Liver (tissue), 9 donors: ENCODE results near the gene SNX1. TPM values are rescaled to one million over a fixed set of nuclear protein-coding genes. Genes with fewer than 3 reads are reported as not detected.
A peak's percentile ranks its signal among the peaks of the same experiment; 100 is the strongest.

Experiments
- DNase-seq: peaks from one replicate; pipeline ENCODE4 v3.0.0-alpha.2; 2017; ENCODE audit warnings: low spot score
- H3K27ac ChIP-seq, 2 donors: one replicate each; pipeline ENCODE4 v1.7.0; 2013; ENCODE audit warnings: inconsistent platforms in 2 of 2, low read length in 2 of 2, control low read depth in 1 of 2, low read depth in 1 of 2, mild to moderate bottlenecking in 1 of 2
- H3K27me3 ChIP-seq, 4 donors: one replicate each; pipeline versions ENCODE4 v1.6.1 to v1.7.0; 2013; ENCODE audit warnings: low read length in 3 of 4, inconsistent platforms in 1 of 4, mild to moderate bottlenecking in 1 of 4, moderate library complexity in 1 of 4; ENCODE audit not compliant: control insufficient read depth in 4 of 4, insufficient read depth in 4 of 4
- H3K36me3 ChIP-seq, 4 donors: one replicate each; pipeline versions ENCODE4 v1.6.1 to v1.7.0; 2013; ENCODE audit warnings: low read length in 3 of 4, mild to moderate bottlenecking in 3 of 4, low read depth in 1 of 4, moderate library complexity in 1 of 4; ENCODE audit not compliant: control insufficient read depth in 4 of 4, insufficient read depth in 3 of 4
- H3K4me1 ChIP-seq, 4 donors: one replicate each; pipeline versions ENCODE4 v1.6.1 to v1.7.0; 2013; ENCODE audit warnings: low read length in 3 of 4, mild to moderate bottlenecking in 3 of 4, moderate library complexity in 1 of 4; ENCODE audit not compliant: control insufficient read depth in 4 of 4, insufficient read depth in 4 of 4
- H3K4me3 ChIP-seq, 3 donors: one replicate each; pipeline versions ENCODE4 v1.6.1 to v1.7.0; 2013; ENCODE audit warnings: low read length in 3 of 3, control low read depth in 1 of 3, low read depth in 1 of 3, mild to moderate bottlenecking in 1 of 3
- H3K9ac ChIP-seq, 2 donors: one replicate each; pipeline ENCODE4 v1.7.0; 2013; ENCODE audit warnings: low read length in 2 of 2, mild to moderate bottlenecking in 2 of 2, moderate library complexity in 2 of 2, control low read depth in 1 of 2, low read depth in 1 of 2
- H3K9me3 ChIP-seq, 4 donors: one replicate each; pipeline versions ENCODE4 v1.6.1 to v1.7.0; 2013; ENCODE audit warnings: low read length in 3 of 4; ENCODE audit not compliant: control insufficient read depth in 4 of 4
- EGR1 ChIP-seq, 2 donors: IDR thresholded peaks; 2 replicates each; pipeline ENCODE4 v1.6.1; 2016 to 2018; ENCODE audit warnings: antibody characterized with exemption in 2 of 2, low read depth in 2 of 2
- FOXA1 ChIP-seq: IDR thresholded peaks from 2 replicates; pipeline ENCODE4 v1.6.1; 2016; ENCODE audit warnings: antibody characterized with exemption
- FOXA2 ChIP-seq: IDR thresholded peaks from 2 replicates; pipeline ENCODE4 v1.6.1; 2016; ENCODE audit warnings: antibody characterized with exemption
- GABPA ChIP-seq, 2 donors: IDR thresholded peaks in 1 of 2; conservative IDR thresholded peaks in 1 of 2; 2 replicates each; pipeline ENCODE4 v1.6.1; 2016; ENCODE audit warnings: antibody characterized with exemption in 2 of 2, mild to moderate bottlenecking in 1 of 2, moderate library complexity in 1 of 2
- HNF4A ChIP-seq, 2 donors: conservative IDR thresholded peaks; 2 replicates each; pipeline ENCODE4 v1.6.1; 2016; ENCODE audit warnings: antibody characterized with exemption in 2 of 2, mild to moderate bottlenecking in 2 of 2
- HNF4G ChIP-seq: IDR thresholded peaks from 2 replicates; pipeline ENCODE4 v1.6.1; 2016; ENCODE audit warnings: antibody characterized with exemption
- JUND ChIP-seq, 2 donors: IDR thresholded peaks; 2 replicates each; pipeline ENCODE4 v1.6.1; 2016; ENCODE audit warnings: antibody characterized with exemption in 2 of 2
- NR2F2 ChIP-seq: IDR thresholded peaks from 2 replicates; pipeline ENCODE4 v1.6.1; 2016; ENCODE audit warnings: antibody characterized with exemption
- RAD21 ChIP-seq, 2 donors: IDR thresholded peaks; 2 replicates each; pipeline ENCODE4 v1.6.1; 2016; ENCODE audit warnings: antibody characterized with exemption in 2 of 2, mild to moderate bottlenecking in 2 of 2
- RXRA ChIP-seq, 2 donors: IDR thresholded peaks; 2 replicates each; pipeline ENCODE4 v1.6.1; 2017 to 2018; ENCODE audit warnings: antibody characterized with exemption in 2 of 2, mild to moderate bottlenecking in 1 of 2
- SP1 ChIP-seq: IDR thresholded peaks from 2 replicates; pipeline ENCODE4 v1.6.1; 2018; ENCODE audit warnings: antibody characterized with exemption, mild to moderate bottlenecking
- TAF1 ChIP-seq: conservative IDR thresholded peaks from 2 replicates; pipeline ENCODE4 v1.6.1; 2016; ENCODE audit warnings: antibody characterized with exemption, mild to moderate bottlenecking
- YY1 ChIP-seq: IDR thresholded peaks from 2 replicates; pipeline ENCODE4 v1.6.1; 2016; ENCODE audit warnings: antibody characterized with exemption, mild to moderate bottlenecking
- WGBS: extraction: QIAGEN DNeasy Blood & Tissue Kit; methylation state at CpG from one replicate; pipeline ENCODE4 v1.1.7; 2013; 5-methylcytosine and 5-hydroxymethylcytosine counted together
- polyA plus RNA-seq, 2 donors: library from polyadenylated mRNA; stranded (reverse) in 1 of 2; unstranded in 1 of 2; fragments of 200-250 nt in 1 of 2; fragments of >200 nt in 1 of 2; fragmentation: Nextera tagmentation in 1 of 2; extraction: Ambion mirVana in 1 of 2; gene quantifications; one replicate each; pipeline versions ENCODE4 v1.2.1 to v1.2.3, GENCODE V29; 2013 to 2015
- total RNA-seq, 2 donors: library from RNA; depleted of rRNA; stranded (reverse); fragments of >200 nt; gene quantifications; one replicate each; pipeline ENCODE4 v1.2.3, GENCODE V29; 2014
- TF ChIP-seq, protein P1 (sequence below): fragments of 150-350 bp; IDR thresholded peaks from 2 replicates; pipeline ENCODE4 v1.5.1; 2017; ENCODE audit warnings: improper control_type of control experiment, low read depth, low read length; ENCODE audit not compliant: missing input control
- TF ChIP-seq, protein P2 (sequence below): IDR thresholded peaks from 2 replicates; pipeline ENCODE4 v1.6.1; 2016; ENCODE audit warnings: antibody characterized with exemption
- TF ChIP-seq, protein P3 (sequence below): IDR thresholded peaks from 2 replicates; pipeline ENCODE4 v1.6.1; 2016; ENCODE audit warnings: antibody characterized with exemption
- TF ChIP-seq, protein P4 (sequence below): IDR thresholded peaks from 2 replicates; pipeline ENCODE4 v1.6.1; 2016; ENCODE audit warnings: antibody characterized with exemption, mild to moderate bottlenecking
- TF ChIP-seq, protein P5 (sequence below): IDR thresholded peaks from 2 replicates; pipeline ENCODE4 v1.6.1; 2016; ENCODE audit warnings: antibody characterized with exemption
- donor health status: healthy.
- donor health status: healthy.
- donor health status: healthy.
- donor health status: healthy.
- donor health status: healthy.

SNX1 gene
- total and polyA plus RNA-seq, 4 donors = 40.0 to 67.4 (median 45.0) TPM

DNA sequence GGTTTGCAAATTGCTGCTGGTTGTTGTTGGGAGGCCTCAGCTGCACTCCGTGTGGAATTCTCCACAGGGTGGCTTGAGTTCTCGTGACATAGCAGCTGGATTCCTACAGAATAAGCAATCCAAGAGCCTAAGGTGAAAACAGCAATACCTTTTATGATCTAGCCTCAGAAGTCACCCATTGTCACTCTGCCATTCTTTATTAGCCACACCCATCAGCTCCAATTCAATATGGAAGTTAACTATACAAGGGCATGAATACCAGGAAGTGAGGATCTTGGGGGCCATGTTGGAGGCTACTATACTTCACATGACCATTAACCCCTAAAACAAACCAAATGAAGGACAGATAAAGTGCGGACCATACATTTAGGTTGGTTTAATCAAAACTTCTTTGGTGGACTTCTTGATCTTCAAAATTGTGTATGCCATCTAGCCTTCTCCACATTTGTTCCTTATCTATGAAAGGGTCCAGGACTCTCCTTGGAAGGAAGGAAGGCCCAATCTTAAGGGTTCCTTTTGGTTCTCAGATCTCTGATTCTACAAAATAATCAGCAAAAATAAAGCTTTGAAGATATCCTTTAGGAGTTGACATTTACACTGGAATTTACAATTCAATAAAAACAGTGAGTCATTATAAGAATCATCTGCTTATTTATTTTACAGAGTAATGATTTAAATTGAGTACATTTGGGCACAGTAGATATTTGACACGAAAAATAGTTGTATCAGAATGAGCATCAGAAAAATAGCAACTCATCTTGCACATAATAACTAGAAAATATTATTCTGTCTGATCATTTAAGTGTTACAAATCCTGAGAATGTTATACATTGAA is 23.6 kb upstream of the SNX1 start:
- no peak overlapping the region for H3K9ac ChIP-seq
- peaks cover 17 to 67% (median 52%) of the 10 kb centered on the region in 4 donors for H3K4me1 ChIP-seq
- no peak for DNase-seq
- no peaks in the 10 kb centered on the region for H3K9me3 ChIP-seq
- peak overlapping the region; percentile 77 to 81 for H3K27ac ChIP-seq
- 78% methylated on average over 4 of the region's 4 CpGs for WGBS
- no peak overlapping the region for H3K4me3 ChIP-seq
- H3K27me3 ChIP-seq = no peaks in the 10 kb centered on the region
- peaks cover 0 to 9% (median 0%) of the 10 kb centered on the region in 4 donors for H3K36me3 ChIP-seq
- TF ChIP-seq, protein P1, sequence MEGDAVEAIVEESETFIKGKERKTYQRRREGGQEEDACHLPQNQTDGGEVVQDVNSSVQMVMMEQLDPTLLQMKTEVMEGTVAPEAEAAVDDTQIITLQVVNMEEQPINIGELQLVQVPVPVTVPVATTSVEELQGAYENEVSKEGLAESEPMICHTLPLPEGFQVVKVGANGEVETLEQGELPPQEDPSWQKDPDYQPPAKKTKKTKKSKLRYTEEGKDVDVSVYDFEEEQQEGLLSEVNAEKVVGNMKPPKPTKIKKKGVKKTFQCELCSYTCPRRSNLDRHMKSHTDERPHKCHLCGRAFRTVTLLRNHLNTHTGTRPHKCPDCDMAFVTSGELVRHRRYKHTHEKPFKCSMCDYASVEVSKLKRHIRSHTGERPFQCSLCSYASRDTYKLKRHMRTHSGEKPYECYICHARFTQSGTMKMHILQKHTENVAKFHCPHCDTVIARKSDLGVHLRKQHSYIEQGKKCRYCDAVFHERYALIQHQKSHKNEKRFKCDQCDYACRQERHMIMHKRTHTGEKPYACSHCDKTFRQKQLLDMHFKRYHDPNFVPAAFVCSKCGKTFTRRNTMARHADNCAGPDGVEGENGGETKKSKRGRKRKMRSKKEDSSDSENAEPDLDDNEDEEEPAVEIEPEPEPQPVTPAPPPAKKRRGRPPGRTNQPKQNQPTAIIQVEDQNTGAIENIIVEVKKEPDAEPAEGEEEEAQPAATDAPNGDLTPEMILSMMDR = no peak
- no peak for TF ChIP-seq TAF1
- TF ChIP-seq FOXA1 = no peak

DNA sequence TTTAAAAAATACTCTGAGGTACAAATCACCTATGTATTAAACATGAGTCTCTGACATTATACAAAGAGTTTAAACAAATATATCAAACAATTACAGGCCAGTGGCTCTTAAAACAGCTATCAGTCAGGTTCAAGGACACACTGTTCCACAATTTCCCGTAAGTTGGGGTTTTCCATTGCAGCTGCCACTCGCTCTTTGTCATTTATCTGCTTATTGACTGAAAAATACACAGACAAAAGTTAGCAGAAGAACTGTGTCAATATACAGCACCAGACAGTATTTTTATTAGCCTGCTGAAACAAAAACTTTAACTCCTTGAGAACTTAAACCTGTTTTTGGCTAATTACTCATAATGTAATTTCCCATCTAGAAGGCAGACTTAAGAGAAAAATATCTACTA is 23.0 kb upstream of the SNX1 start:
- WGBS = 33% methylated on average over 2 of the region's 2 CpGs
- H3K27me3 ChIP-seq = no peaks in the 10 kb centered on the region
- H3K4me3 ChIP-seq = no peak overlapping the region
- peak; percentile 97 to 98 for TF ChIP-seq RXRA (IDR thresholded peaks at IDR 0.05)
- TF ChIP-seq, protein P2, sequence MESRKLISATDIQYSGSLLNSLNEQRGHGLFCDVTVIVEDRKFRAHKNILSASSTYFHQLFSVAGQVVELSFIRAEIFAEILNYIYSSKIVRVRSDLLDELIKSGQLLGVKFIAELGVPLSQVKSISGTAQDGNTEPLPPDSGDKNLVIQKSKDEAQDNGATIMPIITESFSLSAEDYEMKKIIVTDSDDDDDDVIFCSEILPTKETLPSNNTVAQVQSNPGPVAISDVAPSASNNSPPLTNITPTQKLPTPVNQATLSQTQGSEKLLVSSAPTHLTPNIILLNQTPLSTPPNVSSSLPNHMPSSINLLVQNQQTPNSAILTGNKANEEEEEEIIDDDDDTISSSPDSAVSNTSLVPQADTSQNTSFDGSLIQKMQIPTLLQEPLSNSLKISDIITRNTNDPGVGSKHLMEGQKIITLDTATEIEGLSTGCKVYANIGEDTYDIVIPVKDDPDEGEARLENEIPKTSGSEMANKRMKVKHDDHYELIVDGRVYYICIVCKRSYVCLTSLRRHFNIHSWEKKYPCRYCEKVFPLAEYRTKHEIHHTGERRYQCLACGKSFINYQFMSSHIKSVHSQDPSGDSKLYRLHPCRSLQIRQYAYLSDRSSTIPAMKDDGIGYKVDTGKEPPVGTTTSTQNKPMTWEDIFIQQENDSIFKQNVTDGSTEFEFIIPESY = peak; percentile 94
- peak; percentile 91 for TF ChIP-seq HNF4A (conservative IDR thresholded peaks at IDR 0.05)
- peak; percentile 95 for TF ChIP-seq FOXA1
- TF ChIP-seq EGR1 (IDR thresholded peaks at IDR 0.05; ENCODE audit: low read depth in 2 of 2) = peak; percentile 88 to 92
- TF ChIP-seq JUND (IDR thresholded peaks at IDR 0.05) = peak; percentile 78 to 95
- peak; percentile 82 for TF ChIP-seq NR2F2
- TF ChIP-seq, protein P3, sequence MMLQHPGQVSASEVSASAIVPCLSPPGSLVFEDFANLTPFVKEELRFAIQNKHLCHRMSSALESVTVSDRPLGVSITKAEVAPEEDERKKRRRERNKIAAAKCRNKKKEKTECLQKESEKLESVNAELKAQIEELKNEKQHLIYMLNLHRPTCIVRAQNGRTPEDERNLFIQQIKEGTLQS = peak; percentile 79
- peak; percentile 70 for TF ChIP-seq YY1
- TF ChIP-seq RAD21 (IDR thresholded peaks at IDR 0.05) = peak; percentile 46 to 59
- peak; percentile 100 for TF ChIP-seq SP1
- peak; percentile 47 for TF ChIP-seq TAF1
- TF ChIP-seq, protein P1 = no peak
- peak; percentile 80 for TF ChIP-seq HNF4G
- TF ChIP-seq, protein P4, sequence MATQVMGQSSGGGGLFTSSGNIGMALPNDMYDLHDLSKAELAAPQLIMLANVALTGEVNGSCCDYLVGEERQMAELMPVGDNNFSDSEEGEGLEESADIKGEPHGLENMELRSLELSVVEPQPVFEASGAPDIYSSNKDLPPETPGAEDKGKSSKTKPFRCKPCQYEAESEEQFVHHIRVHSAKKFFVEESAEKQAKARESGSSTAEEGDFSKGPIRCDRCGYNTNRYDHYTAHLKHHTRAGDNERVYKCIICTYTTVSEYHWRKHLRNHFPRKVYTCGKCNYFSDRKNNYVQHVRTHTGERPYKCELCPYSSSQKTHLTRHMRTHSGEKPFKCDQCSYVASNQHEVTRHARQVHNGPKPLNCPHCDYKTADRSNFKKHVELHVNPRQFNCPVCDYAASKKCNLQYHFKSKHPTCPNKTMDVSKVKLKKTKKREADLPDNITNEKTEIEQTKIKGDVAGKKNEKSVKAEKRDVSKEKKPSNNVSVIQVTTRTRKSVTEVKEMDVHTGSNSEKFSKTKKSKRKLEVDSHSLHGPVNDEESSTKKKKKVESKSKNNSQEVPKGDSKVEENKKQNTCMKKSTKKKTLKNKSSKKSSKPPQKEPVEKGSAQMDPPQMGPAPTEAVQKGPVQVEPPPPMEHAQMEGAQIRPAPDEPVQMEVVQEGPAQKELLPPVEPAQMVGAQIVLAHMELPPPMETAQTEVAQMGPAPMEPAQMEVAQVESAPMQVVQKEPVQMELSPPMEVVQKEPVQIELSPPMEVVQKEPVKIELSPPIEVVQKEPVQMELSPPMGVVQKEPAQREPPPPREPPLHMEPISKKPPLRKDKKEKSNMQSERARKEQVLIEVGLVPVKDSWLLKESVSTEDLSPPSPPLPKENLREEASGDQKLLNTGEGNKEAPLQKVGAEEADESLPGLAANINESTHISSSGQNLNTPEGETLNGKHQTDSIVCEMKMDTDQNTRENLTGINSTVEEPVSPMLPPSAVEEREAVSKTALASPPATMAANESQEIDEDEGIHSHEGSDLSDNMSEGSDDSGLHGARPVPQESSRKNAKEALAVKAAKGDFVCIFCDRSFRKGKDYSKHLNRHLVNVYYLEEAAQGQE = peak; percentile 77
- peak; percentile 96 for TF ChIP-seq FOXA2
- TF ChIP-seq, protein P5, sequence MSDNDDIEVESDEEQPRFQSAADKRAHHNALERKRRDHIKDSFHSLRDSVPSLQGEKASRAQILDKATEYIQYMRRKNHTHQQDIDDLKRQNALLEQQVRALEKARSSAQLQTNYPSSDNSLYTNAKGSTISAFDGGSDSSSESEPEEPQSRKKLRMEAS = peak; percentile 91
- no peak for TF ChIP-seq GABPA (IDR thresholded peaks at IDR 0.05 in 1 of 2, conservative IDR thresholded peaks at IDR 0.05 in 1 of 2)
- peak overlapping the region in 1 of 2 donors; percentile 65 for H3K9ac ChIP-seq
- no peaks in the 10 kb centered on the region for H3K9me3 ChIP-seq
- DNase-seq = no peak
- H3K4me1 ChIP-seq = peaks cover 17 to 64% (median 49%) of the 10 kb centered on the region in 4 donors
- peaks cover 0 to 9% (median under 1%) of the 10 kb centered on the region in 4 donors for H3K36me3 ChIP-seq
- peak overlapping the region; percentile 77 to 81 for H3K27ac ChIP-seq
